H9 (cell line): Measurements from ENCODE around the gene UQCC2. TPM values are rescaled to one million over a fixed set of nuclear protein-coding genes. Genes with fewer than 3 reads are reported as not detected.

Source experiments
- DNase-seq: peaks from one replicate; pipeline ENCODE4 v3.0.0-alpha.2; 2017
- H2AFZ ChIP-seq: one replicate; pipeline ENCODE4 v1.6.1; 2013; ENCODE audit warnings: mild to moderate bottlenecking, low read length, control low read depth, moderate library complexity
- H2AK5ac ChIP-seq: 2 replicates; pipeline ENCODE4 v1.6.1; 2013; ENCODE audit warnings: low read length, control low read depth, mixed read lengths; ENCODE audit not compliant: insufficient read length
- H2BK120ac ChIP-seq: one replicate; pipeline ENCODE4 v1.6.1; 2013; ENCODE audit warnings: low read depth, mild to moderate bottlenecking, low read length, control low read depth, inconsistent platforms; ENCODE audit not compliant: poor library complexity, severe bottlenecking
- H2BK12ac ChIP-seq: 2 replicates; pipeline ENCODE4 v1.6.1; 2013; ENCODE audit warnings: low read length, control low read depth, mixed read lengths, low read depth; ENCODE audit not compliant: insufficient read length
- H2BK15ac ChIP-seq: 2 replicates; pipeline ENCODE4 v1.6.1; 2013; ENCODE audit warnings: low read depth, low read length, control low read depth
- H2BK20ac ChIP-seq: one replicate; pipeline ENCODE4 v1.6.1; 2013; ENCODE audit warnings: low read depth, mild to moderate bottlenecking, low read length, control low read depth, inconsistent platforms; ENCODE audit not compliant: poor library complexity, severe bottlenecking
- H2BK5ac ChIP-seq: 2 replicates; pipeline ENCODE4 v1.6.1; 2013; ENCODE audit warnings: low read length, control low read depth, mixed read lengths; ENCODE audit not compliant: insufficient read length
- H3K14ac ChIP-seq: 2 replicates; pipeline ENCODE4 v1.6.1; 2013; ENCODE audit warnings: low read length, control low read depth; ENCODE audit not compliant: insufficient read depth
- H3K18ac ChIP-seq: 2 replicates; pipeline ENCODE4 v1.6.1; 2013; ENCODE audit warnings: low read depth, mild to moderate bottlenecking, mixed read lengths, low read length, control low read depth; ENCODE audit not compliant: insufficient read length
- H3K23ac ChIP-seq: 2 replicates; pipeline ENCODE4 v1.6.1; 2013; ENCODE audit warnings: low read length, control low read depth, mixed read lengths, low read depth; ENCODE audit not compliant: insufficient read length
- H3K23me2 ChIP-seq: 2 replicates; pipeline ENCODE4 v1.6.1; 2013; ENCODE audit warnings: low read depth, mild to moderate bottlenecking, mixed read lengths, low read length, control low read depth; ENCODE audit not compliant: insufficient read length, poor library complexity, severe bottlenecking
- H3K27ac ChIP-seq: 2 replicates; pipeline ENCODE4 v1.5.1; 2013; ENCODE audit warnings: low read length, control low read depth, mixed read lengths, low read depth; ENCODE audit not compliant: insufficient read length
- H3K27me3 ChIP-seq: 2 replicates; pipeline ENCODE4 v1.6.1; 2013; ENCODE audit warnings: low read length, control low read depth, inconsistent platforms; ENCODE audit not compliant: insufficient read depth
- H3K4ac ChIP-seq: 2 replicates; pipeline ENCODE4 v1.6.1; 2013; ENCODE audit warnings: low read depth, mild to moderate bottlenecking, control low read depth, inconsistent platforms, low read length, moderate library complexity
- H3K4me1 ChIP-seq: 2 replicates; pipeline ENCODE4 v1.6.1; 2013; ENCODE audit warnings: low read length, control low read depth, inconsistent platforms; ENCODE audit not compliant: insufficient read depth
- H3K4me2 ChIP-seq: 2 replicates; pipeline ENCODE4 v1.6.1; 2013; ENCODE audit warnings: low read length, control low read depth, mixed read lengths; ENCODE audit not compliant: insufficient read length, insufficient read depth
- H3K56ac ChIP-seq: 2 replicates; pipeline ENCODE4 v1.6.1; 2013; ENCODE audit warnings: low read depth, mild to moderate bottlenecking, mixed read lengths, low read length, control low read depth; ENCODE audit not compliant: insufficient read length
- H3K79me1 ChIP-seq: 2 replicates; pipeline ENCODE4 v1.6.1; 2013; ENCODE audit warnings: low read depth, mild to moderate bottlenecking, moderate library complexity, low read length, control low read depth, inconsistent platforms; ENCODE audit not compliant: insufficient read depth, poor library complexity, severe bottlenecking
- H3K79me2 ChIP-seq: 2 replicates; pipeline ENCODE4 v1.6.1; 2013; ENCODE audit warnings: low read length, control low read depth, inconsistent platforms; ENCODE audit not compliant: insufficient read depth
- H3K9ac ChIP-seq: 2 replicates; pipeline ENCODE4 v1.6.1; 2013; ENCODE audit warnings: low read length, control low read depth, mixed read lengths; ENCODE audit not compliant: insufficient read length; ENCODE audit errors: extremely low read depth
- H3K9me3 ChIP-seq: one replicate; pipeline ENCODE4 v1.6.1; 2013; ENCODE audit warnings: low read depth, low read length, inconsistent platforms; ENCODE audit not compliant: control insufficient read depth
- H3T11ph ChIP-seq: one replicate; pipeline ENCODE4 v1.6.1; 2013; ENCODE audit warnings: mild to moderate bottlenecking, low read length, control low read depth, inconsistent platforms
- H4K20me1 ChIP-seq: one replicate; pipeline ENCODE4 v1.6.1; 2013; ENCODE audit not compliant: control insufficient read depth, insufficient read length, insufficient read depth
- H4K5ac ChIP-seq: 2 replicates; pipeline ENCODE4 v1.6.1; 2013; ENCODE audit warnings: low read depth, mild to moderate bottlenecking, mixed read lengths, low read length, control low read depth; ENCODE audit not compliant: insufficient read length
- H4K8ac ChIP-seq: replicated peaks from 2 replicates; pipeline ENCODE4 v1.6.1; 2013; ENCODE audit warnings: low read length, control low read depth, mixed read lengths, low read depth; ENCODE audit not compliant: insufficient read length
- H4K91ac ChIP-seq: 2 replicates; pipeline ENCODE4 v1.6.1; 2013; ENCODE audit warnings: low read depth, mild to moderate bottlenecking, moderate library complexity, mixed read lengths, low read length, control low read depth; ENCODE audit not compliant: insufficient read length
- H3K27ac Mint-ChIP-seq, 3 experiments: 2 replicates in 2 of 3; 3 replicates in 1 of 3; pipeline ENCODE4 v1.8.0; 2020 to 2021; ENCODE audit warnings: mixed read lengths in 3 of 3, mild to moderate bottlenecking in 1 of 3, moderate library complexity in 1 of 3
- H3K27me3 Mint-ChIP-seq: 2 replicates; pipeline ENCODE4 v1.8.0; 2021; ENCODE audit warnings: low read depth, mild to moderate bottlenecking, moderate library complexity, mixed read lengths
- H3K36me3 Mint-ChIP-seq, 3 experiments: 2 replicates in 2 of 3; 3 replicates in 1 of 3; pipeline ENCODE4 v1.8.0; 2020 to 2021; ENCODE audit warnings: low read depth in 3 of 3, mixed read lengths in 3 of 3; ENCODE audit not compliant: insufficient read depth in 1 of 3
- H3K4me1 Mint-ChIP-seq, 2 experiments: 2 replicates each; pipeline ENCODE4 v1.8.0; 2020; ENCODE audit warnings: mixed read lengths in 2 of 2
- H3K4me3 Mint-ChIP-seq, 2 experiments: 2 replicates in 1 of 2; 3 replicates in 1 of 2; pipeline ENCODE4 v1.8.0; 2020 to 2021; ENCODE audit warnings: mild to moderate bottlenecking in 2 of 2, mixed read lengths in 2 of 2, moderate library complexity in 1 of 2
- H3K9me3 Mint-ChIP-seq, 2 experiments: 2 replicates in 1 of 2; 3 replicates in 1 of 2; pipeline ENCODE4 v1.8.0; 2020; ENCODE audit warnings: mild to moderate bottlenecking in 2 of 2, mixed read lengths in 2 of 2, moderate library complexity in 1 of 2
- WGBS: extraction: QIAGEN DNeasy Blood & Tissue Kit; methylation state at CpG from one replicate; pipeline ENCODE4 v1.1.7; 2013; ENCODE audit warnings: missing lambda C conversion rate, low lambda C conversion rate, mixed read lengths; ENCODE audit not compliant: insufficient read length; ENCODE audit errors: extremely low coverage; 5-methylcytosine and 5-hydroxymethylcytosine counted together
- total RNA-seq: library from RNA; stranded (reverse); gene quantifications from 2 replicates; pipeline ENCODE4 v1.2.1, GENCODE V29; 2021
- TF ChIP-seq, protein P1 (sequence below): fragments of 200-600 bp; sonication (generic); conservative IDR thresholded peaks from 3 replicates; pipeline ENCODE4 v1.8.0; 2021; ENCODE audit warnings: antibody characterized with exemption, mild to moderate bottlenecking

Gene UQCC2
- total RNA-seq, 1 experiment from 2014 or later, result 140 TPM

DNA sequence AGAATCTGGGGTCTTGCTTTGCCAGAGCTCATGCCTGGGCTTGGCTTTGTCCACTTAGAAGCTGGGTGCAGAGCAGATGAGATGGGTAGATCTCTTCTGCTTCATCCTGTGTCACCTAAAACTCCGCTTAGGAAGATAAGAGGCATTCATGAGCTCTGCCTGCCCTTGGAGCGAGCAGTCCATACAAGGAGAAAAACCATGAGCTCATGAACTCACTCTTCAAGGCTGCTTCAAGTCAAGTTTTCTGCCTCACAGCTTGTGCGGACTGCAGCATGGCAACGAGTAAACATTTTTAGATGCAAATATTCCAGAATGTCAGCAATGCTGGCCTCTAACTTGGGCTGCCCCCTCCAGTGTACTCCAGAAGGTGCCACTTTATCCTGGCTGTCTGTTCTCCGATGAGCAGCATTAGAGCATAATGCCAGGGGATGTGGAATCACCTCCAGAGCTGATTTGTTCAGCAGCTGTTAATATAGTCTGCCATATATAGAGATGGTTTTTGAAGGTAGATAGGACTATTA is 10.7 kb upstream of the UQCC2 start:
- H3K4me1 ChIP-seq, result peaks cover 4% of the 10 kb centered on the region; the same call in 1 of the 2 replicates
- TF ChIP-seq, protein P1, sequence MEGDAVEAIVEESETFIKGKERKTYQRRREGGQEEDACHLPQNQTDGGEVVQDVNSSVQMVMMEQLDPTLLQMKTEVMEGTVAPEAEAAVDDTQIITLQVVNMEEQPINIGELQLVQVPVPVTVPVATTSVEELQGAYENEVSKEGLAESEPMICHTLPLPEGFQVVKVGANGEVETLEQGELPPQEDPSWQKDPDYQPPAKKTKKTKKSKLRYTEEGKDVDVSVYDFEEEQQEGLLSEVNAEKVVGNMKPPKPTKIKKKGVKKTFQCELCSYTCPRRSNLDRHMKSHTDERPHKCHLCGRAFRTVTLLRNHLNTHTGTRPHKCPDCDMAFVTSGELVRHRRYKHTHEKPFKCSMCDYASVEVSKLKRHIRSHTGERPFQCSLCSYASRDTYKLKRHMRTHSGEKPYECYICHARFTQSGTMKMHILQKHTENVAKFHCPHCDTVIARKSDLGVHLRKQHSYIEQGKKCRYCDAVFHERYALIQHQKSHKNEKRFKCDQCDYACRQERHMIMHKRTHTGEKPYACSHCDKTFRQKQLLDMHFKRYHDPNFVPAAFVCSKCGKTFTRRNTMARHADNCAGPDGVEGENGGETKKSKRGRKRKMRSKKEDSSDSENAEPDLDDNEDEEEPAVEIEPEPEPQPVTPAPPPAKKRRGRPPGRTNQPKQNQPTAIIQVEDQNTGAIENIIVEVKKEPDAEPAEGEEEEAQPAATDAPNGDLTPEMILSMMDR, result no peak

More for the DNA sequence above, 10.7 kb upstream of the UQCC2 start:
- no peak overlapping the region for H2BK20ac ChIP-seq
- H3K9ac ChIP-seq, result no peak overlapping the region
- Mint-ChIP-seq H3K4me3 (no peak overlapping the region), H3K27me3 (peaks cover 13% of the 10 kb centered on the region), H3K36me3 (no peaks in the 10 kb centered on the region), H3K27ac (no peak overlapping the region), H3K9me3 (no peaks in the 10 kb centered on the region), H3K4me1 (peaks cover 36 to 39% of the 10 kb centered on the region in 2 experiments)
- no peak overlapping the region for H2AFZ ChIP-seq
- no peaks in the 10 kb centered on the region for H4K20me1 ChIP-seq
- H3K79me2 ChIP-seq, result no peaks in the 10 kb centered on the region
- no peak overlapping the region for H3T11ph ChIP-seq
- H2BK5ac ChIP-seq, result no peak overlapping the region
- H3K27ac ChIP-seq, result no peak overlapping the region
- H2BK120ac ChIP-seq, result no peak overlapping the region
- H3K9me3 ChIP-seq, result no peaks in the 10 kb centered on the region
- no peak overlapping the region for H3K23ac ChIP-seq
- no peaks in the 10 kb centered on the region for H3K27me3 ChIP-seq
- no peak overlapping the region for H3K4ac ChIP-seq
- no peak overlapping the region for H3K18ac ChIP-seq
- no peak for DNase-seq
- H3K79me1 ChIP-seq, result no peaks in the 10 kb centered on the region
- H3K14ac ChIP-seq, result no peak overlapping the region
- H3K23me2 ChIP-seq, result no peaks in the 10 kb centered on the region
- H3K4me2 ChIP-seq, result no peak overlapping the region
- no peak overlapping the region for H4K5ac ChIP-seq
- H2BK15ac ChIP-seq, result no peak overlapping the region
- no peak overlapping the region for H2AK5ac ChIP-seq
- no peak overlapping the region for H3K56ac ChIP-seq
- no peak overlapping the region for H4K91ac ChIP-seq
- WGBS, result no CpG with 5 or more reads among the region's 5 CpGs
- H2BK12ac ChIP-seq, result no peak overlapping the region
- H4K8ac ChIP-seq, result no peak overlapping the region
